Left colon (tissue), 2 donors: ENCODE measurements around the gene SYT9. TPM values are rescaled to one million over a fixed set of nuclear protein-coding genes. Genes with fewer than 3 reads are reported as not detected.

Experiments
- ATAC-seq: fragments of 200-7000 bp; cut with Tn5 transposase; one replicate; pipeline ENCODE4 v1.9.1; 2020; ENCODE audit warnings: mild to moderate bottlenecking, moderate library complexity
- DNase-seq, 2 donors: peaks; one replicate each; pipeline ENCODE4 v3.0.0-alpha.2; 2020
- intact Hi-C, 2 donors: fragments of 100-400 bp; cut with DNase I in 1 of 2; cut with micrococcal nuclease in 1 of 2; formaldehyde crosslinking; loops; one replicate each; pipeline versions ENCODE4 v1.11.2 to v1.14.0; 2022; cut with DNase I, micrococcal nuclease
- total RNA-seq, 2 donors: library from RNA; stranded (reverse); fragmentation: NEBNext Ultra II Directional; extraction: Animal tissue kit (Norgen Biotek cat#: 25700); gene quantifications; one replicate each; pipeline ENCODE4 v1.2.1, GENCODE V29; 2021
- donor health status: DM: no; HTN: no; CAD: no.
- donor health status: DM: yes; HTN: yes; CAD: no.

SYT9 gene
- total RNA-seq, 2 donors from 2014 or later: 0.17 TPM; not detected in 1

- DNase-seq: no peak
- intact Hi-C loops: loop anchor here in 1 of 2 donors (10.0 kb wide), 2 partner anchors 300 to 350 kb away; no protein-coding TSS in a partner anchor
- ATAC-seq: no peak
These were observed 192.6 kb downstream of the SYT9 start for GRCh38 chr11:7444091-7444981.

DNA sequence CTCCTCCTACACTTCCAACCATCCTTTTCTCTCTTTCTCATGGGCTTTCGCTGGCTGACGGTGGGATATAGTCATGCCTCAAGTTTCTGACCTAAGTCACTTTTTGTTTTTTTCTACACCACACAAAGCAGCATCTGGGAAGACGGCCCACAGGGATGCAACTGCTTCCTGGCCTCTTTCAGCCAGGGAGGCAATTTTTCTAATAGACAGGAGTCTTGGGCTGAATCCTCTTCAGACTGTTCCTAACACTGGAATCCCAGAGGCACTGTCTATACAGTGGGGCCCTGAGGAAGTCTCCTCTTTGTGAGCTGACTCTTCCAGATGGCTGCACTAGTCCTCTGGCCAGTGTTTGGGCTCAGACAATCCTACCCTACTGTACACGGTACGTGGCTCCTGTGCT, 193.9 kb downstream of the SYT9 start:
- ATAC-seq: no peak
- no peak for DNase-seq
- intact Hi-C loops: loop anchor here in 1 of 2 donors (10.0 kb wide), 2 partner anchors 301 to 351 kb away; no protein-coding TSS in a partner anchor

DNA sequence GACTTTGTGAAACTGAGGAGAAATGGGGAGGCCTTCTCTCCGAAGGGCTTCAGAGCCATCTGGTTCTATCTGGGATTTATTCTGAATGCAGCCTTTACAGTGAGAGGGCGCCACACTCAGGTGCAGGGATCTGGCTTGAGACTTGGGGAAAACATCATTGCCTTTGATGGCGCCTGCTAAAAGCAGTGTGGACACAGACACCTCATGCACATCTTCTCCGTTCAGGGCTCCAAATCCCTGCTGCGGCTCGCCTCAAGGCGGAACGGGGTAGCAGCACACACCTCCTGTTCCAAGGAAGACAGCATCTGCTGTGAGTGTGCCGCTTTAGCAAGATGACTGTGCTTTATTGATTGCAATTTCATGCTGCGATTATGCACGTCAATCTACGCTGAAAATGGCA, 196.5 kb downstream of the SYT9 start:
- intact Hi-C loops: loop anchor here in 1 of 2 donors (10.0 kb wide), 2 partner anchors 303 to 353 kb away; no protein-coding TSS in a partner anchor
- ATAC-seq (no peak), DNase-seq (no peak)

GRCh38 chr11:7449211-7449840, 197.6 kb downstream of the SYT9 start:
- ATAC-seq (peak; percentile 81), DNase-seq (peak in 1 of 2 donors; percentile 9)
- intact Hi-C loops: loop anchor here in 1 of 2 donors (10.0 kb wide), 2 partner anchors 305 to 355 kb away; no protein-coding TSS in a partner anchor

GRCh38 chr11:7449841-7450214, 198.1 kb downstream of the SYT9 start:
- intact Hi-C loops: loop anchor here in 1 of 2 donors (10.0 kb wide), 2 partner anchors 305 to 355 kb away; no protein-coding TSS in a partner anchor
- no peak for DNase-seq
- no peak for ATAC-seq

- no peak for ATAC-seq
- DNase-seq: no peak
- intact Hi-C loops: no loop called here
These were observed 199.1 kb downstream of the SYT9 start for GRCh38 chr11:7450836-7451235.

- intact Hi-C loops: no loop called here
- DNase-seq: no peak
- no peak for ATAC-seq
These were observed 199.8 kb downstream of the SYT9 start for GRCh38 chr11:7451520-7451919.

DNA sequence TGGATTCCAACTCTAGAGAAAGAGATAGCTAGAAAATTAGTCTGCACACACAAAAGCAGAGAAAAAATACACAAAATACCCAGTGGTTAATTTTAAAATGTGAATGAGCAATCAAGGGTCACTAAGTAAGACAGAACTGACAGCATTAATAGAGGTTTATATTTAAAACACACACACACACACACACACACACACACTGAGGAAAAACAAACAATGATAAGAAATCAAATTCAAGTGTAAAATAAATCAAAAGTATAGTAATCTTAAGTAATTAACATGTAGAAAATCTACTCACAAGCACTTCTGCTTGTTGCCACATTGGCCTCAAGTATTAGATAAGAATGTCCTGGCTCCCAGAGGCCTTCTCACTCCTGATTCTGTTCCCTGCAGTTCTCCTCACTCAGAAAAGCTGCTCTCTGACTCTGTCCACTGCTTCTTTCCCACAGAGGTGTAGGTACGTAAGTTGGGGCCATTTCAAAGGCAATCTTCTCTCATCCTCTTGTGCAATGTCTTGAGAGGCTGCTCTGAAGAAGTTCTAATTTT, 200.3 kb downstream of the SYT9 start:
- no peak for ATAC-seq
- DNase-seq: no peak
- intact Hi-C loops: no loop called here

DNA sequence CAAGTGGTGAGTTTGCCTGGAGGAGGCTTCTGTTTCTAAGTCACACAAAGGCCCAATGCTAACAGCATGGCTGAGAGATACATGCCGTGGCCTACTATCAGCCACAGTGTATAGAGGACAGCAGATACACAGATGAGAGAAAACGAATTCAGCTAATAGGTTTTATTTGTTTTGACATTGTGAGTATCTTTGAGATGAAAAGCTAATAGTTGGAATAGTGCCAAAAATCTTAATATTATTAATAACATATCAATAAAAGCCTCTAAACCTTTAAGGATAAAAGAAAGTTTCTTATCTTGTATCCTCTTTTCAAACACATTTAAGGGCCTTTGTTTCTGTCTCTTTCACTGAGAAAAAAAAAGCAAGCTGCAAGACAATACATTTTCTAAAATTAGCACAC, 203.2 kb downstream of the SYT9 start:
- ATAC-seq: no peak
- intact Hi-C loops: no loop called here
- no peak for DNase-seq

- no peak for ATAC-seq
These were observed 205.5 kb downstream of the SYT9 start for GRCh38 chr11:7457211-7457610.

DNA sequence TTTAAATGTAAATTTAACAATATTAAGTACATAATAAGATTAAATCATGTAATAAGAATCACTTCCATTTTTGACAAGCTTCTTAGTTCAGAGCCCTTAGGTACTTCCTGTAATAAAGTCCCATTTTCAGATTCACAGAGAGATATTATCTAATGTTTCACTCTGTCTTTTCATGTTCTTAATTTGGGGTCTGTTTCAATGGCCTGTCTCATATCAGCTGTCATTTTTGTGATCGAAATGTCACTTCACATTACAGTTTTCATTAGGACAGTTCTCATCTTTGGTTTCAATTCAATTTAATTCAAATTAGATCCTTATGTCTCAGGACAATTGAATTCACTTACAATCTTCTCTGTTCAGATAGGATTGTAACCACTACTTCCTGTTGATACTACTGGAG, 211.0 kb downstream of the SYT9 start:
- intact Hi-C loops: no loop called here
- DNase-seq (no peak), ATAC-seq (no peak)

More at GRCh38 chr11:7457211-7457610, 205.5 kb downstream of the SYT9 start:
- intact Hi-C loops: no loop called here
- DNase-seq: no peak

- DNase-seq: no peak
- no peak for ATAC-seq
- intact Hi-C loops: no loop called here
These were observed 215.9 kb downstream of the SYT9 start for GRCh38 chr11:7467652-7468051.

DNA sequence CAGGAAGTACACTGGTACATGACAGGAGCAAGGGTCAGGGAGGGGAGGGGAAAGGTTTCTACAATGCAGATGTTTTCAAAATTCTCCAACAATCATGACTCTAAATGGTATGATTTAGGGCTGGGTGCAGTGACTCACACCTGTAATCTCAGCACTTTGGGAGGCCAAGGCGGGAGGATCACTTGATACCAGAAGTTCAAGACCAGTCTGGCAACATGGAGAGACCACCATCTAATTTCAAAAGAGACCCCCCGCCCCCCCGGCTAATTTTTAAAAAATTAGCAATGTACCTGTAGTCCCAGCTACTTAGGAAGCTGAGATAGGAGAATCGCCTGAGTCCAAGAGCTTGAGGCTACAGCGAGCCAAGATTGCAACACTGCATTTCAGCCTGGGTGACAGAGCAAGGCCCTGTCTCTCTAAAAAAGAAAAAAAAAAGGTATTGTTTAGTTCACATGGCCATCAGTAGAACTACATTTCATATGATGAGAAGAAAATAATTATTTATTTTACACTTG, 217.7 kb downstream of the SYT9 start:
- DNase-seq (no peak), ATAC-seq (no peak)
- intact Hi-C loops: no loop called here

- intact Hi-C loops: no loop called here
- no peak for DNase-seq
- no peak for ATAC-seq
These were observed 219.4 kb downstream of the SYT9 start for GRCh38 chr11:7471071-7471470.

- intact Hi-C loops: no loop called here
- ATAC-seq (no peak), DNase-seq (no peak)
These were observed 222.0 kb downstream of the SYT9 start for GRCh38 chr11:7473717-7474116.

DNA sequence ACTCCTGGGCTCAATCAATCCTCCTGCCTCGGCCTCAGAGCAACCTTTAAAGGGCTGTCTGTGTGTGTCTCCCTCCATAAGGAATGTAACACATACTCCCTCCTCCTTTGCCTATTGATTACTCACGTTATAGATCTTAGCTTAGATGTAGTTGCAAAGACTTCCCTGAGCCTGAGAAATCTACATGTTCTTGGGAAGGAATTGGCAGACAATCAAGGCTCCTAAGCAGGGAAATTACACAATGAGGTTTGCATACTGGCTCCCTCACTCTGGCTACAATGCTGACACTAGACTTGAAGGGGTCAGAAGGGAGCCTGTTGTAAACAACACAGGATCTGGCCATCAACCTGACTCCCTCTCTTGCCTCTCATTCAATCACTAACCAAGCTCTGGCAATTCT, 228.4 kb downstream of the SYT9 start:
- intact Hi-C loops: no loop called here
- no peak for DNase-seq
- ATAC-seq: no peak

DNA sequence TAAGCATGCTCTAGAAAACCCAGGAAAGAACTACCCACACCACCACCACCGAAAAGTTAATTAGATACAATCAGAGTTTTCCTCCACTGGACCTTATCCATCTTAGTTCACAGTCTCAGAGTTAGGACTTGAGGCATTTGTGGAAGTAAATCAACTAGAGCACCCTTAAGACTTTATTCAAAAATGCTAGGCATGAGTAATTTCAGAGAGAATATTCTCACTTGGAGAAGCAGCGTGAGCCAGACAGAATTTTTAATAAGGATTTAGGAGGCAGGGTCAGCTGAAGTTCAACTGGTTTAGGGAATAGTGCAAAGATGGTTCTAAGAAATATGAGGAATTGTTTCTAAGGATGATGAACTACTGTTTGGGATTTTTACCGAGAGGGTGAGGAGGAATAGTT, 232.4 kb downstream of the SYT9 start:
- intact Hi-C loops: no loop called here
- no peak for DNase-seq
- no peak for ATAC-seq

DNA sequence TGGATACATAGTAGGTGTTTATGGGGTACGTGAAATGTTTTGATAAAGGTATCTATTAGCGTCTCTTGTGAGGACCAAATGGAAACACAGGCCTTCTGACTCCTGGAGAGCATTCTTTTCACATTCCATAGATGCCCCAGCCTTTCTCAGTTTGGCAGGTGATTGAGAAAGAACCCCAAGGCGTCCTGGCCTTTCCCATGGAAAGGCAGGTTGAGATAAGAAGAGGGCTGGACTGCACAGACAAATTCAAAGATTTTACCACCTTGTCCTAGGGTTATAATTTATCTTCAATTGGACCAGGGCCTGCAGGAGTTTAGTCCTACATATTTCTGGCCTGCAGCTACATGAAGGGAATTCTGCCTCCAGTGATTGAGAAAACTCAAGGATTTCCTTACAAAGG, 232.9 kb downstream of the SYT9 start:
- intact Hi-C loops: no loop called here
- DNase-seq (no peak), ATAC-seq (no peak)
